GF-D8 (cell line): ENCODE data around the gene GLA.
A peak's percentile ranks its signal among the peaks of the same experiment; 100 is the strongest.

Experiments
- DNase-seq: peaks from one replicate; lab custom pipeline; 2025; lab: John Stamatoyannopoulos, UW

Gene GLA

GRCh38 chrX:101397779-101398178 lies 9.9 kb downstream of the GLA start:
- no peak for DNase-seq

GRCh38 chrX:101395789-101396188 lies 11.9 kb downstream of the GLA start:
- peak; percentile 12 for DNase-seq

- DNase-seq, result no peak
Observed at GRCh38 chrX:101394372-101394771, 13.4 kb downstream of the GLA start.

- no peak for DNase-seq
Observed at GRCh38 chrX:101393530-101394305, 14.0 kb downstream of the GLA start.

GRCh38 chrX:101391831-101392230 lies 15.9 kb downstream of the GLA start:
- no peak for DNase-seq

GRCh38 chrX:101390664-101391525 lies 16.8 kb downstream of the GLA start, which contains the start of gene RPL36A:
TSS of gene RPL36A (plus strand) at chrX:101391011. CDS start at chrX:101391044, 33 bp downstream.
- DNase-seq, result peak; percentile 75

GRCh38 chrX:101388604-101389003 lies 19.1 kb downstream of the GLA start:
- DNase-seq, result no peak

- DNase-seq, result no peak
Observed at GRCh38 chrX:101386542-101386885, 21.2 kb downstream of the GLA start.

- peak; percentile 77 for DNase-seq
Observed at GRCh38 chrX:101385795-101386541, 21.8 kb downstream of the GLA start, which contains the start of gene BTK. TSS of gene BTK (minus strand) at chrX:101386191. CDS start at chrX:101375284, 10,907 bp downstream.

GRCh38 chrX:101385026-101385684 lies 22.6 kb downstream of the GLA start:
- no peak for DNase-seq

GRCh38 chrX:101383679-101384205 lies 24.0 kb downstream of the GLA start:
- DNase-seq, result no peak

- no peak for DNase-seq
Observed at GRCh38 chrX:101377547-101377946, 30.2 kb downstream of the GLA start.

GRCh38 chrX:101370888-101371504 lies 36.7 kb downstream of the GLA start:
- DNase-seq, result no peak

GRCh38 chrX:101369687-101370086 lies 38.0 kb downstream of the GLA start:
- no peak for DNase-seq

GRCh38 chrX:101368800-101369199 lies 38.9 kb downstream of the GLA start:
- peak; percentile 11 for DNase-seq

GRCh38 chrX:101365301-101365795 lies 42.4 kb downstream of the GLA start:
- no peak for DNase-seq

- DNase-seq, result no peak
Observed at GRCh38 chrX:101362757-101363156, 45.0 kb downstream of the GLA start.

GRCh38 chrX:101362116-101362515 lies 45.6 kb downstream of the GLA start:
- no peak for DNase-seq

- no peak for DNase-seq
Observed at GRCh38 chrX:101360390-101360789, 47.3 kb downstream of the GLA start.

GRCh38 chrX:101359966-101360365 lies 47.8 kb downstream of the GLA start:
- DNase-seq, result no peak
